HEK293 (cell line): Measurements from ENCODE around the gene SLC22A31.

Source experiments
- CTCF ChIA-PET: fragments of 350-600 bp; formaldehyde crosslinking; extraction: SDS; loops from one replicate; lab custom pipeline; 2021; ENCODE audit warnings: antibody characterized with exemption; lab: Yijun Ruan, JAX
- POLR2A ChIA-PET: fragments of 300-600 bp; formaldehyde crosslinking; extraction: SDS; loops from one replicate; lab custom pipeline; 2020; ENCODE audit warnings: antibody characterized with exemption, inconsistent platforms; lab: Yijun Ruan, JAX
- H3K27ac ChIP-seq: fragments of 200-500 bp; sonication (Bioruptor generic); 2 replicates; pipeline ENCODE4 v1.5.1; 2014; ENCODE audit warnings: low read depth, low read length, control low read depth, inconsistent platforms; ENCODE audit errors: extremely low read depth
- H3K36me3 ChIP-seq, 2 experiments: fragments of 200-500 bp in 1 of 2; sonication (Bioruptor generic) in 1 of 2; 1 replicate in 1 of 2; 2 replicates in 1 of 2; pipeline ENCODE4 v1.5.1; 2014 to 2017; ENCODE audit warnings: inconsistent platforms in 2 of 2, low read length in 2 of 2; ENCODE audit not compliant: control insufficient read depth in 2 of 2, insufficient read depth in 1 of 2
- H3K4me1 ChIP-seq: fragments of 200-500 bp; sonication (Bioruptor generic); 2 replicates; pipeline ENCODE4 v1.5.1; 2014; ENCODE audit warnings: mild to moderate bottlenecking, low read length, inconsistent platforms; ENCODE audit not compliant: control insufficient read depth, insufficient read depth
- H3K4me3 ChIP-seq: 2 replicates; pipeline ENCODE4 v1.5.1; 2011; ENCODE audit warnings: low read depth, mild to moderate bottlenecking, control low read depth, low read length, moderate library complexity
- H3K9me3 ChIP-seq: fragments of 200-500 bp; sonication (Bioruptor generic); 2 replicates; pipeline ENCODE4 v1.5.1; 2014; ENCODE audit warnings: low read depth, low read length, inconsistent platforms; ENCODE audit not compliant: control insufficient read depth, insufficient read depth
- PRDM4 ChIP-seq: fragments of 450-650 bp; formaldehyde crosslinking; IDR thresholded peaks from 2 replicates; pipeline ENCODE4 v1.5.1; 2017; ENCODE audit warnings: missing biosample characterization, missing genetic modification characterization
- SETDB1 ChIP-seq: IDR thresholded peaks from one replicate; pipeline ENCODE4 v1.6.1; 2017; ENCODE audit warnings: mild to moderate bottlenecking, low read length, moderate library complexity, mixed read lengths; ENCODE audit not compliant: insufficient read length
- ZBTB49 ChIP-seq: fragments of 450-650 bp; formaldehyde crosslinking; IDR thresholded peaks from 2 replicates; pipeline ENCODE4 v1.5.1; 2016; ENCODE audit warnings: missing biosample characterization, missing genetic modification characterization, low read depth
- ZBTB7A ChIP-seq: fragments of 450-650 bp; formaldehyde crosslinking; IDR thresholded peaks from 2 replicates; pipeline ENCODE4 v1.5.1; 2016; ENCODE audit warnings: low read depth, missing biosample characterization, missing genetic modification characterization
- ZNF16 ChIP-seq: fragments of 450-650 bp; formaldehyde crosslinking; IDR thresholded peaks from 2 replicates; pipeline ENCODE4 v1.5.1; 2016; ENCODE audit warnings: low read depth, missing biosample characterization, missing genetic modification characterization
- ZNF174 ChIP-seq: fragments of 450-650 bp; formaldehyde crosslinking; IDR thresholded peaks from 2 replicates; pipeline ENCODE4 v1.5.0; 2017; ENCODE audit warnings: missing biosample characterization, mild to moderate bottlenecking, missing genetic modification characterization
- ZNF202 ChIP-seq: fragments of 450-650 bp; formaldehyde crosslinking; IDR thresholded peaks from 2 replicates; pipeline ENCODE4 v1.5.1; 2016; ENCODE audit warnings: missing biosample characterization, missing genetic modification characterization, borderline replicate concordance
- ZNF23 ChIP-seq: fragments of 450-650 bp; formaldehyde crosslinking; IDR thresholded peaks from 2 replicates; pipeline ENCODE4 v1.5.1; 2016; ENCODE audit warnings: missing biosample characterization, missing genetic modification characterization, borderline replicate concordance
- ZNF544 ChIP-seq: fragments of 450-650 bp; formaldehyde crosslinking; IDR thresholded peaks from 2 replicates; pipeline ENCODE4 v1.5.0; 2017; ENCODE audit warnings: missing biosample characterization, missing genetic modification characterization
- ZNF660 ChIP-seq: fragments of 450-650 bp; IDR thresholded peaks from 2 replicates; pipeline ENCODE4 v1.5.1; 2018; ENCODE audit warnings: missing biosample characterization, mild to moderate bottlenecking, missing genetic modification characterization
- ZNF76 ChIP-seq: fragments of 450-650 bp; formaldehyde crosslinking; IDR thresholded peaks from 2 replicates; pipeline ENCODE4; 2016; ENCODE audit warnings: low read depth, missing biosample characterization, missing genetic modification characterization, borderline replicate concordance
- ZSCAN18 ChIP-seq: fragments of 450-650 bp; formaldehyde crosslinking; IDR thresholded peaks from 2 replicates; pipeline ENCODE4 v1.5.1; 2016; ENCODE audit warnings: missing biosample characterization, missing genetic modification characterization

The SLC22A31 gene

GRCh38 chr16:89149386-89149785, 51.0 kb downstream of the SLC22A31 start:
- no peaks in the 10 kb centered on the region for H3K9me3 ChIP-seq
- no peak overlapping the region for H3K4me3 ChIP-seq
- no peak overlapping the region for H3K27ac ChIP-seq
- TF ChIP-seq ZNF76 (tag by site-specific recombination) (no peak), SETDB1 (peak; percentile 72)
- ChIA-PET POLR2A (no interaction called here), CTCF (interaction anchor here (0.5 kb wide), 1 partner anchor 67 kb away, joined by 3 read pairs; no protein-coding TSS in a partner anchor)
- peaks cover 0 to 59% of the 10 kb centered on the region in 2 experiments; a peak in 2 of 3 replicates for H3K36me3 ChIP-seq
- no peaks in the 10 kb centered on the region for H3K4me1 ChIP-seq

- H3K4me1 ChIP-seq: no peaks in the 10 kb centered on the region
- H3K27ac ChIP-seq: no peak overlapping the region
- H3K9me3 ChIP-seq: no peaks in the 10 kb centered on the region
- no peak for TF ChIP-seq PRDM4 (tag by site-specific recombination)
- TF ChIP-seq ZNF660: no peak
- TF ChIP-seq ZNF544 (tag by site-specific recombination): no peak
- TF ChIP-seq ZNF16 (tag by site-specific recombination): no peak
- TF ChIP-seq ZNF202 (tag by site-specific recombination): no peak
- TF ChIP-seq ZNF174: no peak
- no peak for TF ChIP-seq ZSCAN18
- no peak for TF ChIP-seq ZNF23 (tag by site-specific recombination)
- no peak for TF ChIP-seq ZBTB49
- TF ChIP-seq, all 188 proteins: peak for 0
- CTCF ChIA-PET: no interaction called here
- H3K4me3 ChIP-seq: no peak overlapping the region
- H3K36me3 ChIP-seq: peaks cover 0 to 74% of the 10 kb centered on the region in 2 experiments; a peak in 2 of 3 replicates
- POLR2A ChIA-PET: no interaction called here
These were observed 53.1 kb downstream of the SLC22A31 start for GRCh38 chr16:89147085-89147817.

GRCh38 chr16:89146211-89147005, 53.9 kb downstream of the SLC22A31 start:
- H3K36me3 ChIP-seq: peaks cover 0 to 80% of the 10 kb centered on the region in 2 experiments; a peak in 2 of 3 replicates

More at GRCh38 chr16:89146211-89147005, 53.9 kb downstream of the SLC22A31 start:
- ChIA-PET CTCF (no interaction called here), POLR2A (no interaction called here)
- Histone ChIP-seq H3K4me1 (no peaks in the 10 kb centered on the region), H3K9me3 (no peaks in the 10 kb centered on the region), H3K4me3 (no peak overlapping the region), H3K27ac (no peak overlapping the region)
- no peak for TF ChIP-seq ZBTB7A
